Panc1 (cell line): ENCODE results near the gene GLIPR1L2. TPM values are rescaled to one million over a fixed set of nuclear protein-coding genes. Genes with fewer than 3 reads are reported as not detected.

Experiments used
- ATAC-seq: fragments of 200-7000 bp; cut with Tn5 transposase; 2 replicates; pipeline ENCODE4 v1.9.1; 2020; ENCODE audit warnings: mild to moderate bottlenecking, moderate library complexity
- BruUV-seq: library from RNA; stranded (reverse); fragments of 400-500 nt; replicated peaks from 2 replicates; lab custom pipeline; 2021; lab: Mats Ljungman, UMichigan
- CTCF ChIA-PET: fragments of 300-600 bp; sonication (Branson Sonifier 250); formaldehyde crosslinking; loops from one replicate; lab custom pipeline; 2022; ENCODE audit warnings: antibody characterized with exemption; lab: Charles Lee
- POLR2A ChIA-PET: fragments of 300-600 bp; sonication (Branson Sonifier 250); formaldehyde crosslinking; loops from one replicate; lab custom pipeline; 2022; ENCODE audit warnings: antibody characterized with exemption; lab: Charles Lee
- DNase-seq: peaks from one replicate; pipeline ENCODE4 v3.0.0-alpha.2; 2010; ENCODE audit warnings: low read depth, low spot score
- H3K27ac ChIP-seq: 2 replicates; pipeline ENCODE4 v1.5.1; 2011; ENCODE audit warnings: mild to moderate bottlenecking, low read length, inconsistent platforms
- H3K27me3 ChIP-seq: fragments of 200-500 bp; sonication (Bioruptor generic); 2 replicates; pipeline ENCODE4 v1.6.0; 2014; ENCODE audit warnings: low read length, inconsistent platforms; ENCODE audit not compliant: control insufficient read depth, insufficient read depth
- H3K36me3 ChIP-seq: fragments of 200-500 bp; sonication (Bioruptor generic); 2 replicates; pipeline ENCODE4 v1.5.1; 2014; ENCODE audit warnings: inconsistent platforms, mild to moderate bottlenecking, low read length, moderate library complexity; ENCODE audit not compliant: control insufficient read depth, insufficient read depth
- H3K4me1 ChIP-seq: 2 replicates; pipeline ENCODE4 v1.5.1; 2011; ENCODE audit warnings: inconsistent platforms, mild to moderate bottlenecking, low read length, moderate library complexity; ENCODE audit not compliant: control insufficient read depth, insufficient read depth
- H3K4me3 ChIP-seq, 2 experiments: 2 replicates each; pipeline ENCODE4 v1.5.1; 2011 to 2012; ENCODE audit warnings: low read depth in 2 of 2, low read length in 2 of 2, mild to moderate bottlenecking in 2 of 2, inconsistent platforms in 1 of 2, moderate library complexity in 1 of 2
- H3K9me3 ChIP-seq: fragments of 200-500 bp; sonication (Bioruptor generic); 2 replicates; pipeline ENCODE4 v1.5.1; 2014; ENCODE audit warnings: low read depth, mild to moderate bottlenecking, inconsistent platforms, low read length, moderate library complexity; ENCODE audit not compliant: control insufficient read depth, insufficient read depth
- CTCF ChIP-seq: fragments of 450-650 bp; IDR thresholded peaks from 2 replicates; pipeline ENCODE4 v1.5.1; 2017; ENCODE audit warnings: mild to moderate bottlenecking
- POLR2AphosphoS5 ChIP-seq: IDR thresholded peaks from 2 replicates; pipeline ENCODE4 v1.6.1; 2012; ENCODE audit warnings: mild to moderate bottlenecking, low read depth, low read length, moderate library complexity
- REST ChIP-seq, 2 experiments: IDR thresholded peaks; 2 replicates each; pipeline ENCODE4 v1.6.1; 2011 to 2012; ENCODE audit warnings: low read depth in 2 of 2, control low read depth in 1 of 2, low read length in 1 of 2, mild to moderate bottlenecking in 1 of 2, moderate library complexity in 1 of 2; ENCODE audit not compliant: insufficient read depth in 1 of 2
- SIN3A ChIP-seq: IDR thresholded peaks from 2 replicates; pipeline ENCODE4 v1.6.1; 2012; ENCODE audit warnings: low read depth, mild to moderate bottlenecking, low read length, moderate library complexity, borderline replicate concordance; ENCODE audit not compliant: insufficient read depth
- TCF7L2 ChIP-seq: IDR thresholded peaks from 2 replicates; pipeline ENCODE4 v1.6.1; 2011; ENCODE audit warnings: mild to moderate bottlenecking, low read depth, low read length, inconsistent platforms
- in situ Hi-C: cut with HindIII; loops from 2 replicates; pipeline ENCODE4 v1.10.0; 2016; ENCODE audit warnings: low sequenced_read_pairs, low pct_unique_long_range_greater_than_20kb
- intact Hi-C: fragments of 100-400 bp; cut with micrococcal nuclease; formaldehyde crosslinking; loops from one replicate; pipeline ENCODE4 v1.10.0; 2022; ENCODE audit not compliant: unreplicated experiment
- total RNA-seq: library from RNA; stranded (reverse); gene quantifications from one replicate; pipeline ENCODE4 v1.2.1, GENCODE V29; 2021; ENCODE audit not compliant: unreplicated experiment

Gene GLIPR1L2
- total RNA-seq, 1 experiment from 2014 or later = 0.72 TPM

- CTCF ChIA-PET = interaction anchor here (0.6 kb wide), 1 partner anchor 57 kb away, joined by 4 read pairs; no protein-coding TSS in a partner anchor
- POLR2A ChIA-PET = interaction anchor here (0.5 to 0.9 kb wide), 2 partner anchors 11 to 62 kb away, joined by 3 to 11 read pairs; partner anchors contain the start of gene GLIPR1L2
- DNase-seq = no peak
- BruUV-seq = no TSS peak
- no peaks in the 10 kb centered on the region for H3K36me3 ChIP-seq
- H3K4me3 ChIP-seq = no peak overlapping the region
- in situ Hi-C loops = no loop called here
- no peaks in the 10 kb centered on the region for H3K4me1 ChIP-seq
- intact Hi-C loops = no loop called here
- no peaks in the 10 kb centered on the region for H3K27me3 ChIP-seq
- no peak for TF ChIP-seq SIN3A
- TF ChIP-seq CTCF = no peak
- no peak for TF ChIP-seq POLR2AphosphoS5
- no peak for TF ChIP-seq TCF7L2
- TF ChIP-seq REST (IDR thresholded peaks at IDR 0.05; ENCODE audit: insufficient read depth in 1 of 2, low read depth in 2 of 2, low read length in 1 of 2) = no peak
- peak; percentile 76; the same call in 1 of the 2 replicates for ATAC-seq
- H3K27ac ChIP-seq = peak overlapping the region; percentile 27; the same call in 1 of the 2 replicates
- peaks cover 11% of the 10 kb centered on the region; the same call in 1 of the 2 replicates for H3K9me3 ChIP-seq
These were observed 61.9 kb downstream of the GLIPR1L2 start for GRCh38 chr12:75452675-75453330.

GRCh38 chr12:75455839-75456238 lies 65.0 kb downstream of the GLIPR1L2 start:
- Histone ChIP-seq H3K9me3 (peaks cover 11% of the 10 kb centered on the region; the same call in 1 of the 2 replicates), H3K27me3 (no peaks in the 10 kb centered on the region), H3K4me1 (no peaks in the 10 kb centered on the region; the same call in 1 of the 2 replicates), H3K36me3 (no peaks in the 10 kb centered on the region), H3K27ac (no peak overlapping the region), H3K4me3 (no peak overlapping the region)
- no TSS peak for BruUV-seq
- no peak for ATAC-seq
- DNase-seq = no peak
- intact Hi-C loops = no loop called here
- CTCF ChIA-PET = no interaction called here
- POLR2A ChIA-PET = no interaction called here
- no peak for TF ChIP-seq POLR2AphosphoS5
- no peak for TF ChIP-seq CTCF
- TF ChIP-seq SIN3A = no peak
- no peak for TF ChIP-seq TCF7L2
- TF ChIP-seq REST (IDR thresholded peaks at IDR 0.05; ENCODE audit: insufficient read depth in 1 of 2, low read depth in 2 of 2, low read length in 1 of 2) = no peak
- in situ Hi-C loops = no loop called here
